Breast epithelium (tissue), 4 donors: ENCODE data around the gene NIN. TPM values are rescaled to one million over a fixed set of nuclear protein-coding genes. Genes with fewer than 3 reads are reported as not detected.

Experiments used
- DNase-seq, 2 donors: peaks; one replicate each; pipeline ENCODE4 v3.0.0-alpha.2; 2019; ENCODE audit warnings: low spot score in 2 of 2
- H3K27ac ChIP-seq, 2 donors: fragments of 200-600 bp; sonication (generic) in 1 of 2; one replicate each; pipeline ENCODE4 v1.5.1; 2016 to 2019; ENCODE audit warnings: mild to moderate bottlenecking in 1 of 2
- H3K27me3 ChIP-seq, 2 donors: fragments of 200-600 bp; sonication (generic) in 1 of 2; one replicate each; pipeline versions ENCODE4 v1.5.1 to v1.6.0; 2017 to 2019; ENCODE audit warnings: control low read depth in 1 of 2, mild to moderate bottlenecking in 1 of 2
- H3K36me3 ChIP-seq: fragments of 200-600 bp; one replicate; pipeline ENCODE4 v1.5.1; 2019
- H3K4me1 ChIP-seq, 2 donors: fragments of 200-600 bp; sonication (generic); one replicate each; pipeline ENCODE4 v1.5.1; 2016 to 2019; ENCODE audit warnings: control low read depth in 1 of 2
- H3K4me3 ChIP-seq, 3 donors: fragments of 200-600 bp; sonication (generic); 1 replicate in 2 of 3; 2 replicates in 1 of 3; pipeline ENCODE4 v1.5.1; 2016 to 2019; ENCODE audit warnings: mild to moderate bottlenecking in 3 of 3, moderate library complexity in 2 of 3
- H3K9me3 ChIP-seq, 2 donors: fragments of 200-600 bp; sonication (generic) in 1 of 2; one replicate each; pipeline ENCODE4 v1.5.1; 2016 to 2019; ENCODE audit warnings: control low read depth in 1 of 2
- POLR2A ChIP-seq: fragments of 450-650 bp; IDR thresholded peaks from one replicate; pipeline ENCODE4 v1.6.1; 2016; ENCODE audit warnings: antibody characterized with exemption, mild to moderate bottlenecking, moderate library complexity
- POLR2AphosphoS5 ChIP-seq, 3 donors: sonication (generic); formaldehyde crosslinking; IDR thresholded peaks; one replicate each; pipeline ENCODE4 v1.6.1; 2017; ENCODE audit warnings: antibody characterized with exemption in 3 of 3
- intact Hi-C: fragments of 100-400 bp; cut with DNase I; formaldehyde crosslinking; loops from one replicate; pipeline ENCODE4 v1.15.1; 2023; ENCODE audit warnings: low total_unique reads
- total RNA-seq, 3 donors: library from RNA; depleted of rRNA; stranded (reverse); fragments of >200 nt; gene quantifications; one replicate each; pipeline ENCODE4 v1.1.0, GENCODE V29; 2016
- TF ChIP-seq, protein P1 (sequence below), 3 donors: fragments of 450-650 bp; IDR thresholded peaks; one replicate each; pipeline ENCODE4 v1.5.1; 2016 to 2017; ENCODE audit warnings: antibody characterized with exemption in 3 of 3, mild to moderate bottlenecking in 3 of 3, moderate library complexity in 3 of 3

The NIN gene
- total RNA-seq, 3 donors from 2014 or later: 38.1 to 42.9 (median 40.4) TPM

- TF ChIP-seq POLR2AphosphoS5 (IDR thresholded peaks at IDR 0.05) (no peak), POLR2A (no peak)
- TF ChIP-seq, protein P1, sequence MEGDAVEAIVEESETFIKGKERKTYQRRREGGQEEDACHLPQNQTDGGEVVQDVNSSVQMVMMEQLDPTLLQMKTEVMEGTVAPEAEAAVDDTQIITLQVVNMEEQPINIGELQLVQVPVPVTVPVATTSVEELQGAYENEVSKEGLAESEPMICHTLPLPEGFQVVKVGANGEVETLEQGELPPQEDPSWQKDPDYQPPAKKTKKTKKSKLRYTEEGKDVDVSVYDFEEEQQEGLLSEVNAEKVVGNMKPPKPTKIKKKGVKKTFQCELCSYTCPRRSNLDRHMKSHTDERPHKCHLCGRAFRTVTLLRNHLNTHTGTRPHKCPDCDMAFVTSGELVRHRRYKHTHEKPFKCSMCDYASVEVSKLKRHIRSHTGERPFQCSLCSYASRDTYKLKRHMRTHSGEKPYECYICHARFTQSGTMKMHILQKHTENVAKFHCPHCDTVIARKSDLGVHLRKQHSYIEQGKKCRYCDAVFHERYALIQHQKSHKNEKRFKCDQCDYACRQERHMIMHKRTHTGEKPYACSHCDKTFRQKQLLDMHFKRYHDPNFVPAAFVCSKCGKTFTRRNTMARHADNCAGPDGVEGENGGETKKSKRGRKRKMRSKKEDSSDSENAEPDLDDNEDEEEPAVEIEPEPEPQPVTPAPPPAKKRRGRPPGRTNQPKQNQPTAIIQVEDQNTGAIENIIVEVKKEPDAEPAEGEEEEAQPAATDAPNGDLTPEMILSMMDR (IDR thresholded peaks at IDR 0.05): no peak
- Histone ChIP-seq H3K27ac (peak overlapping the region; percentile 69 to 83), H3K27me3 (no peaks in the 10 kb centered on the region), H3K4me3 (peak overlapping the region in 1 of 3 donors; percentile 16), H3K36me3 (no peaks in the 10 kb centered on the region), H3K9me3 (no peaks in the 10 kb centered on the region), H3K4me1 (no peaks in the 10 kb centered on the region)
- intact Hi-C loops: loop anchor here (10.0 kb wide), 1 partner anchor 89 kb away; no protein-coding TSS in a partner anchor
- DNase-seq: no peak
Measured at GRCh38 chr14:50775357-50775756, 55.6 kb downstream of the NIN start.

DNA sequence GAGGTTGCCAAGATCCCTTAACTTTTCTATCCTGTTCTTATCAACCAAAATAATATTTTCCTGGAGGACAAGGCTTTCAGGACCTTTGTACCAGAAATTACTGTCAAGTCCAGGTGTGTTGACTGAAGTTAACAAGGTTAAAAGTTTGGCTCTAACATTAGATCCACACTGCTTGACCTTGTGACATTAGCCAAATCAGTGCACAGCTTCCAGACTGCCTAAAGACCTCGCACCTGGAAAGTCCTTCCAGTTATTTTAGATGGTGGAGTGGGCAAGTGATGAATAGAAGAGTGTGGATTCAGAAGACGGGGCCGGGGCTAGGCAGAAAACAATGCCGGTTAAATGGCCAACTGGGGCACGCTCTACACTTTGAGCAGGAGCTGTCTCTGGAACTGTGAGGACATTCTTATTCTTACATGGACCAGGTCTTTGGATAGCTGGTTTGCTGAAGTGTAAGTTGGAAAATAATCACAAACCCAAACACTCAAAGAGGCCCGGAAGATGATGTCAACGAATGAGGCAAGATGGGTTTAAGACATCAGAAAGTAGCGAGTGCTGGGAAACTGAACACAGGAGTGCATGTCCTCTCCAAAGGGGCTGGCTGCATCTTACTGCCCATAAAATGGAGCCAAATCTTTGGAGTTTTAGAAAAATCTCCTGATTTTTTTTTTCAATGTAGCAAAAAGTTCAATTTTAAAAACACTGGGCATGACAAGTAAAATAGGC is 56.3 kb downstream of the NIN start:
- Histone ChIP-seq H3K27ac (peak overlapping the region; percentile 69 to 83), H3K27me3 (no peaks in the 10 kb centered on the region), H3K4me1 (no peaks in the 10 kb centered on the region), H3K36me3 (no peaks in the 10 kb centered on the region), H3K4me3 (peak overlapping the region in 1 of 3 donors; percentile 16), H3K9me3 (no peaks in the 10 kb centered on the region)
- no peak for TF ChIP-seq POLR2A
- TF ChIP-seq POLR2AphosphoS5 (IDR thresholded peaks at IDR 0.05): no peak
- TF ChIP-seq, protein P1 (IDR thresholded peaks at IDR 0.05): no peak
- intact Hi-C loops: loop anchor here (10.0 kb wide), 1 partner anchor 90 kb away; no protein-coding TSS in a partner anchor
- DNase-seq: no peak

GRCh38 chr14:50773632-50774541 is 57.1 kb downstream of the NIN start:
- Histone ChIP-seq H3K27ac (peak overlapping the region; percentile 69 to 83), H3K36me3 (no peaks in the 10 kb centered on the region), H3K4me1 (no peaks in the 10 kb centered on the region), H3K4me3 (no peak overlapping the region), H3K27me3 (no peaks in the 10 kb centered on the region), H3K9me3 (no peaks in the 10 kb centered on the region)
- no peak for DNase-seq
- intact Hi-C loops: loop anchor here (10.0 kb wide), 1 partner anchor 91 kb away; no protein-coding TSS in a partner anchor
- TF ChIP-seq POLR2A: no peak
- TF ChIP-seq, protein P1 (IDR thresholded peaks at IDR 0.05): peak; percentile 21 to 82 (median 73)

DNA sequence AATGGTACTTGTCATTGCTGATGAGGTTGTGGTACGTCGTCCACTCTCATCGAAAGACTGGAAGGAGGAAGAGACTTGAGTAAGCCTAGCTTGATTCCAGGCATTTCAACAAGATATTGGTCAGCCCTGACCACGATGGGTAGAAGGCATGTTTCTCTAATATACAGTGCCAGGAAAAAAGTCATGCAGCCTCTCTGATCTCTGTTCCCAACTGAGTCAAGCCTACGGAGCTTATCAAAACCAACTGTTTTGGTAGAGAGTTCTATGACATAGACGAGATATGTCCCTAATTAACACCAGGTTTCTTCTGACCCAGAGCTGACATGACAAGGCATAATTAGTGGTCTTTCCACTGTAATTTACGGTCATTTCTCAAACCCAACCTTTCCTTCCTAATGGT is 58.5 kb downstream of the NIN start:
- Histone ChIP-seq H3K4me3 (no peak overlapping the region), H3K27ac (peak overlapping the region; percentile 25 to 43), H3K9me3 (no peaks in the 10 kb centered on the region), H3K27me3 (no peaks in the 10 kb centered on the region), H3K36me3 (no peaks in the 10 kb centered on the region), H3K4me1 (no peaks in the 10 kb centered on the region)
- DNase-seq: no peak
- intact Hi-C loops: loop anchor here (10.0 kb wide), 1 partner anchor 92 kb away; no protein-coding TSS in a partner anchor
- TF ChIP-seq POLR2A (no peak), POLR2AphosphoS5 (IDR thresholded peaks at IDR 0.05) (no peak)
- TF ChIP-seq, protein P1 (IDR thresholded peaks at IDR 0.05): no peak
